ENCODE measurements around the gene MED17. TPM values are rescaled to one million over a fixed set of nuclear protein-coding genes. Genes with fewer than 3 reads are reported as not detected.
"Not testable (repeated sequence)": the region's sequence is repeated elsewhere in the genome, so short reads cannot be mapped to it uniquely, and the experiment has no call there.

MED17 gene
- total and polyA plus RNA-seq, 10 donors, result 10.4 to 41.3 (median 36.6) TPM

- Histone ChIP-seq H3K27ac (no peak overlapping the region), H3K36me3 (peaks cover 0 to 30% (median 2%) of the 10 kb centered on the region in 6 donors), H3K4me3 (no peak overlapping the region), H3K27me3 (replicated peaks in 1 of 7) (no peaks in the 10 kb centered on the region), H3K4me1 (peaks cover under 1 to 56% (median 25%) of the 10 kb centered on the region in 6 donors), H3K9me3 (no peaks in the 10 kb centered on the region)
- WGBS, 5 donors, result 65 to 84% (median 74%) methylated on average over 7 of the region's 7 CpGs
- TF ChIP-seq POLR2A (IDR thresholded peaks at IDR 0.05) (no peak), CTCF (IDR thresholded peaks at IDR 0.05 in 8 of 11, conservative IDR thresholded peaks at IDR 0.05 in 3 of 11) (no peak), POLR2AphosphoS5 (IDR thresholded peaks at IDR 0.05) (no peak)
- intact Hi-C loops (cut with DNase I; ENCODE audit: low total_unique reads), result loop anchor here (5.0 kb wide), 1 partner anchor 48 kb away; no protein-coding TSS in a partner anchor
- no peak for DNase-seq
These were observed 39.4 kb upstream of the MED17 start for GRCh38 chr11:93744669-93745004.

- H3K9me3 ChIP-seq; H3K4me3 ChIP-seq; intact Hi-C loops (cut with DNase I; ENCODE audit: low total_unique reads); H3K27ac ChIP-seq; H3K27me3 ChIP-seq (replicated peaks in 1 of 7); DNase-seq: not testable (repeated sequence)
- Histone ChIP-seq H3K4me1 (peaks cover 0 to 50% (median 20%) of the 10 kb centered on the region in 6 donors), H3K36me3 (peaks cover 0 to 34% (median 2%) of the 10 kb centered on the region in 6 donors)
- 48 to 84% (median 70%) methylated on average over 12 of the region's 12 CpGs for WGBS, 5 donors
These were observed 38.9 kb upstream of the MED17 start for GRCh38 chr11:93745005-93745755.

GRCh38 chr11:93746101-93746500, 38.0 kb upstream of the MED17 start:
- H3K9me3 ChIP-seq, result no peaks in the 10 kb centered on the region
- whole genome bisulfite sequencing, 5 donors, result 87 to 91% (median 89%) methylated on average over 2 of the region's 2 CpGs
- no peak for DNase-seq
- H3K27me3 ChIP-seq (replicated peaks in 1 of 7), result no peaks in the 10 kb centered on the region
- no peak for TF ChIP-seq POLR2AphosphoS5 (IDR thresholded peaks at IDR 0.05)
- TF ChIP-seq POLR2A (IDR thresholded peaks at IDR 0.05), result no peak
- TF ChIP-seq CTCF (IDR thresholded peaks at IDR 0.05 in 8 of 11, conservative IDR thresholded peaks at IDR 0.05 in 3 of 11), result no peak
- peaks cover 0 to 44% (median 16%) of the 10 kb centered on the region in 6 donors for H3K4me1 ChIP-seq
- peaks cover 0 to 44% (median 2%) of the 10 kb centered on the region in 6 donors for H3K36me3 ChIP-seq
- H3K27ac ChIP-seq, result no peak overlapping the region
- H3K4me3 ChIP-seq, result no peak overlapping the region
- intact Hi-C loops (cut with DNase I; ENCODE audit: low total_unique reads), result no loop called here

- intact Hi-C loops (cut with DNase I; ENCODE audit: low total_unique reads), result no loop called here
- Histone ChIP-seq H3K27me3 (replicated peaks in 1 of 7) (no peaks in the 10 kb centered on the region), H3K4me1 (peaks cover 0 to 42% (median 14%) of the 10 kb centered on the region in 6 donors), H3K4me3 (no peak overlapping the region), H3K9me3 (no peaks in the 10 kb centered on the region), H3K36me3 (peaks cover 0 to 49% (median 2%) of the 10 kb centered on the region in 6 donors), H3K27ac (no peak overlapping the region)
- 85 to 97% (median 93%) methylated on average over 1 of the region's 1 CpG for WGBS, 5 donors
- no peak for DNase-seq
- TF ChIP-seq CTCF (IDR thresholded peaks at IDR 0.05 in 8 of 11, conservative IDR thresholded peaks at IDR 0.05 in 3 of 11), result no peak
- no peak for TF ChIP-seq POLR2AphosphoS5 (IDR thresholded peaks at IDR 0.05)
- no peak for TF ChIP-seq POLR2A (IDR thresholded peaks at IDR 0.05)
These were observed 37.0 kb upstream of the MED17 start for GRCh38 chr11:93747122-93747521.
